GM12892 (cell line): ENCODE measurements around the gene ASIP.

Experiments used
- POLR2A ChIP-seq: IDR thresholded peaks from 2 replicates; pipeline ENCODE4 v1.6.1; 2011; ENCODE audit warnings: low read depth, low read length, control low read depth
- POLR2AphosphoS5 ChIP-seq: IDR thresholded peaks from 2 replicates; pipeline ENCODE4 v1.6.1; 2011; ENCODE audit warnings: low read depth, low read length, control low read depth
- TAF1 ChIP-seq: IDR thresholded peaks from 2 replicates; pipeline ENCODE4 v1.6.1; 2011; ENCODE audit warnings: low read depth, mild to moderate bottlenecking, control low read depth, low read length, borderline replicate concordance

DNA sequence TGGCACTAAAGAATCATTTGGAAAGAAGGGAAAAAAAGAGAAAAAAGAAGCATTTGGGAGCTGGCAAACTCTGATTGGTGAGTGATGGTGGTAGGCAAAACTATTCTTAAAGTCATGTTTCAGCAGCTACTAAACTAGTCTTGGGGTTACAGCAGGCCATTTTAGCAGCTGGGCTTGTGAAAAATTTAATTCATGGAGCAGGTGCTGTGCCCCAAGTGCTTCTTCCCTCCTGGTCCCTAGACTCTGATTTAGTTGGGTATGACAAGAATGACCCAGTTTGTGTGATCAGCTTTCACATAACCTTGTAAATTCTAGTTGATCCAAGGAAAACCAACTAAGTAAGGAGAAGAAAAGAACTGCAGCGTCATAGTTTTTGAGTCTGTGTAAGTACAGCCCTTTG, 1.1 kb upstream of the ASIP start:
- TF ChIP-seq POLR2A: no peak
- no peak for TF ChIP-seq POLR2AphosphoS5
- TF ChIP-seq TAF1: no peak
